Liver (tissue), 9 donors: ENCODE results near the gene PCBP2. TPM values are rescaled to one million over a fixed set of nuclear protein-coding genes. Genes with fewer than 3 reads are reported as not detected.

Experiments used
- DNase-seq: peaks from one replicate; pipeline ENCODE4 v3.0.0-alpha.2; 2017; ENCODE audit warnings: low spot score
- H3K27ac ChIP-seq, 2 donors: one replicate each; pipeline ENCODE4 v1.7.0; 2013; ENCODE audit warnings: inconsistent platforms in 2 of 2, low read length in 2 of 2, control low read depth in 1 of 2, low read depth in 1 of 2, mild to moderate bottlenecking in 1 of 2
- H3K27me3 ChIP-seq, 4 donors: one replicate each; pipeline versions ENCODE4 v1.6.1 to v1.7.0; 2013; ENCODE audit warnings: low read length in 3 of 4, inconsistent platforms in 1 of 4, mild to moderate bottlenecking in 1 of 4, moderate library complexity in 1 of 4; ENCODE audit not compliant: control insufficient read depth in 4 of 4, insufficient read depth in 4 of 4
- H3K36me3 ChIP-seq, 4 donors: one replicate each; pipeline versions ENCODE4 v1.6.1 to v1.7.0; 2013; ENCODE audit warnings: low read length in 3 of 4, mild to moderate bottlenecking in 3 of 4, low read depth in 1 of 4, moderate library complexity in 1 of 4; ENCODE audit not compliant: control insufficient read depth in 4 of 4, insufficient read depth in 3 of 4
- H3K4me1 ChIP-seq, 4 donors: one replicate each; pipeline versions ENCODE4 v1.6.1 to v1.7.0; 2013; ENCODE audit warnings: low read length in 3 of 4, mild to moderate bottlenecking in 3 of 4, moderate library complexity in 1 of 4; ENCODE audit not compliant: control insufficient read depth in 4 of 4, insufficient read depth in 4 of 4
- H3K4me3 ChIP-seq, 3 donors: one replicate each; pipeline versions ENCODE4 v1.6.1 to v1.7.0; 2013; ENCODE audit warnings: low read length in 3 of 3, control low read depth in 1 of 3, low read depth in 1 of 3, mild to moderate bottlenecking in 1 of 3
- H3K9ac ChIP-seq, 2 donors: one replicate each; pipeline ENCODE4 v1.7.0; 2013; ENCODE audit warnings: low read length in 2 of 2, mild to moderate bottlenecking in 2 of 2, moderate library complexity in 2 of 2, control low read depth in 1 of 2, low read depth in 1 of 2
- H3K9me3 ChIP-seq, 4 donors: one replicate each; pipeline versions ENCODE4 v1.6.1 to v1.7.0; 2013; ENCODE audit warnings: low read length in 3 of 4; ENCODE audit not compliant: control insufficient read depth in 4 of 4
- CTCF ChIP-seq: fragments of 150-350 bp; IDR thresholded peaks from 2 replicates; pipeline ENCODE4 v1.5.1; 2017; ENCODE audit warnings: improper control_type of control experiment, low read depth, low read length; ENCODE audit not compliant: missing input control
- EGR1 ChIP-seq, 2 donors: IDR thresholded peaks; 2 replicates each; pipeline ENCODE4 v1.6.1; 2016 to 2018; ENCODE audit warnings: antibody characterized with exemption in 2 of 2, low read depth in 2 of 2
- FOXA1 ChIP-seq: IDR thresholded peaks from 2 replicates; pipeline ENCODE4 v1.6.1; 2016; ENCODE audit warnings: antibody characterized with exemption
- GABPA ChIP-seq, 2 donors: IDR thresholded peaks in 1 of 2; conservative IDR thresholded peaks in 1 of 2; 2 replicates each; pipeline ENCODE4 v1.6.1; 2016; ENCODE audit warnings: antibody characterized with exemption in 2 of 2, mild to moderate bottlenecking in 1 of 2, moderate library complexity in 1 of 2
- HNF4A ChIP-seq, 2 donors: conservative IDR thresholded peaks; 2 replicates each; pipeline ENCODE4 v1.6.1; 2016; ENCODE audit warnings: antibody characterized with exemption in 2 of 2, mild to moderate bottlenecking in 2 of 2
- JUND ChIP-seq, 2 donors: IDR thresholded peaks; 2 replicates each; pipeline ENCODE4 v1.6.1; 2016; ENCODE audit warnings: antibody characterized with exemption in 2 of 2
- MAX ChIP-seq: IDR thresholded peaks from 2 replicates; pipeline ENCODE4 v1.6.1; 2016; ENCODE audit warnings: antibody characterized with exemption
- RAD21 ChIP-seq, 2 donors: IDR thresholded peaks; 2 replicates each; pipeline ENCODE4 v1.6.1; 2016; ENCODE audit warnings: antibody characterized with exemption in 2 of 2, mild to moderate bottlenecking in 2 of 2
- REST ChIP-seq: IDR thresholded peaks from 2 replicates; pipeline ENCODE4 v1.6.1; 2016; ENCODE audit warnings: antibody characterized with exemption, mild to moderate bottlenecking
- RXRA ChIP-seq, 2 donors: IDR thresholded peaks; 2 replicates each; pipeline ENCODE4 v1.6.1; 2017 to 2018; ENCODE audit warnings: antibody characterized with exemption in 2 of 2, mild to moderate bottlenecking in 1 of 2
- SP1 ChIP-seq: IDR thresholded peaks from 2 replicates; pipeline ENCODE4 v1.6.1; 2018; ENCODE audit warnings: antibody characterized with exemption, mild to moderate bottlenecking
- TAF1 ChIP-seq: conservative IDR thresholded peaks from 2 replicates; pipeline ENCODE4 v1.6.1; 2016; ENCODE audit warnings: antibody characterized with exemption, mild to moderate bottlenecking
- YY1 ChIP-seq: IDR thresholded peaks from 2 replicates; pipeline ENCODE4 v1.6.1; 2016; ENCODE audit warnings: antibody characterized with exemption, mild to moderate bottlenecking
- WGBS: extraction: QIAGEN DNeasy Blood & Tissue Kit; methylation state at CpG from one replicate; pipeline ENCODE4 v1.1.7; 2013; 5-methylcytosine and 5-hydroxymethylcytosine counted together
- polyA plus RNA-seq, 2 donors: library from polyadenylated mRNA; stranded (reverse) in 1 of 2; unstranded in 1 of 2; fragments of 200-250 nt in 1 of 2; fragments of >200 nt in 1 of 2; fragmentation: Nextera tagmentation in 1 of 2; extraction: Ambion mirVana in 1 of 2; gene quantifications; one replicate each; pipeline versions ENCODE4 v1.2.1 to v1.2.3, GENCODE V29; 2013 to 2015
- total RNA-seq, 2 donors: library from RNA; depleted of rRNA; stranded (reverse); fragments of >200 nt; gene quantifications; one replicate each; pipeline ENCODE4 v1.2.3, GENCODE V29; 2014
- TF ChIP-seq, protein P1 (sequence below): IDR thresholded peaks from 2 replicates; pipeline ENCODE4 v1.6.1; 2016; ENCODE audit warnings: antibody characterized with exemption
- donor health status: healthy.
- donor health status: healthy.
- donor health status: healthy.
- donor health status: healthy.
- donor health status: healthy.

The PCBP2 gene
- total and polyA plus RNA-seq, 4 donors = 130 to 377 (median 223) TPM

- Histone ChIP-seq H3K9ac (no peak overlapping the region), H3K36me3 (no peaks in the 10 kb centered on the region), H3K27me3 (no peaks in the 10 kb centered on the region), H3K9me3 (no peaks in the 10 kb centered on the region), H3K27ac (no peak overlapping the region), H3K4me3 (no peak overlapping the region), H3K4me1 (peaks cover 6 to 31% (median 17%) of the 10 kb centered on the region in 4 donors)
- no peak for DNase-seq
- WGBS = 83% methylated on average over 1 of the region's 1 CpG
- no peak for TF ChIP-seq YY1
- TF ChIP-seq RAD21 (IDR thresholded peaks at IDR 0.05) = no peak
- TF ChIP-seq MAX = no peak
- TF ChIP-seq, protein P1, sequence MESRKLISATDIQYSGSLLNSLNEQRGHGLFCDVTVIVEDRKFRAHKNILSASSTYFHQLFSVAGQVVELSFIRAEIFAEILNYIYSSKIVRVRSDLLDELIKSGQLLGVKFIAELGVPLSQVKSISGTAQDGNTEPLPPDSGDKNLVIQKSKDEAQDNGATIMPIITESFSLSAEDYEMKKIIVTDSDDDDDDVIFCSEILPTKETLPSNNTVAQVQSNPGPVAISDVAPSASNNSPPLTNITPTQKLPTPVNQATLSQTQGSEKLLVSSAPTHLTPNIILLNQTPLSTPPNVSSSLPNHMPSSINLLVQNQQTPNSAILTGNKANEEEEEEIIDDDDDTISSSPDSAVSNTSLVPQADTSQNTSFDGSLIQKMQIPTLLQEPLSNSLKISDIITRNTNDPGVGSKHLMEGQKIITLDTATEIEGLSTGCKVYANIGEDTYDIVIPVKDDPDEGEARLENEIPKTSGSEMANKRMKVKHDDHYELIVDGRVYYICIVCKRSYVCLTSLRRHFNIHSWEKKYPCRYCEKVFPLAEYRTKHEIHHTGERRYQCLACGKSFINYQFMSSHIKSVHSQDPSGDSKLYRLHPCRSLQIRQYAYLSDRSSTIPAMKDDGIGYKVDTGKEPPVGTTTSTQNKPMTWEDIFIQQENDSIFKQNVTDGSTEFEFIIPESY = no peak
- TF ChIP-seq GABPA (IDR thresholded peaks at IDR 0.05 in 1 of 2, conservative IDR thresholded peaks at IDR 0.05 in 1 of 2) = no peak
- TF ChIP-seq EGR1 (IDR thresholded peaks at IDR 0.05; ENCODE audit: low read depth in 2 of 2) = no peak
- no peak for TF ChIP-seq SP1
These were observed 44.8 kb downstream of the PCBP2 start for GRCh38 chr12:53496752-53497032.

GRCh38 chr12:53497461-53497860, 45.6 kb downstream of the PCBP2 start:
- WGBS = 92% methylated on average over 3 of the region's 3 CpGs
- no peaks in the 10 kb centered on the region for H3K36me3 ChIP-seq
- DNase-seq = no peak
- no peaks in the 10 kb centered on the region for H3K9me3 ChIP-seq
- no peak overlapping the region for H3K4me3 ChIP-seq
- no peak for TF ChIP-seq REST
- H3K27me3 ChIP-seq = no peaks in the 10 kb centered on the region
- H3K27ac ChIP-seq = no peak overlapping the region
- H3K4me1 ChIP-seq = peaks cover 7 to 37% (median 22%) of the 10 kb centered on the region in 4 donors
- no peak overlapping the region for H3K9ac ChIP-seq

DNA sequence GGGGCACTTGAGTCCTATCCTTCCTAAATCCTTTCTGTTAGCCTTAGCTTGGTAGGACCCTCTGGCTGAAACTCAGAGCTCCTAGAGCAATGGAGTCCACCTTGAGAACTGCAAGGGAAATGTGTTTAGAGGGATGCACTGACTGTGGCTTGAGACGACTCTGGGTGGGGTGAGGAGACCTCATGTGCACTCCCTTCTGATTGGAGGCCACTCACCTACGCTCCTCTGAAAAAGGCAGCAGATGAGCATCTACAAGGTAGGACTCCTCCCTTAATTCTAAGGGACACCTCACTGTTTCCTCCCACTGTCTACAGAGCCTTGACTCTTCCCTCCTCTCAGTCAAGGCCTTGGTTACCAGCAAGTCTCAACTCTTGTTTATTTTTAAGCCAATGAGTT, 46.3 kb downstream of the PCBP2 start:
- Histone ChIP-seq H3K4me3 (no peak overlapping the region), H3K9ac (no peak overlapping the region), H3K27me3 (no peaks in the 10 kb centered on the region), H3K9me3 (no peaks in the 10 kb centered on the region), H3K36me3 (no peaks in the 10 kb centered on the region), H3K4me1 (peaks cover 7 to 39% (median 24%) of the 10 kb centered on the region in 4 donors), H3K27ac (no peak overlapping the region)
- 90% methylated on average over 2 of the region's 2 CpGs for WGBS
- DNase-seq = no peak
- TF ChIP-seq RAD21 (IDR thresholded peaks at IDR 0.05) (no peak), EGR1 (IDR thresholded peaks at IDR 0.05; ENCODE audit: low read depth in 2 of 2) (no peak), CTCF (no peak), FOXA1 (no peak), TAF1 (no peak), SP1 (no peak), JUND (IDR thresholded peaks at IDR 0.05) (no peak), YY1 (no peak), RXRA (IDR thresholded peaks at IDR 0.05) (no peak), HNF4A (conservative IDR thresholded peaks at IDR 0.05) (no peak), REST (no peak)
- TF ChIP-seq, protein P1 = no peak
